ENCODE data around the gene JAK1.

The JAK1 gene

DNA sequence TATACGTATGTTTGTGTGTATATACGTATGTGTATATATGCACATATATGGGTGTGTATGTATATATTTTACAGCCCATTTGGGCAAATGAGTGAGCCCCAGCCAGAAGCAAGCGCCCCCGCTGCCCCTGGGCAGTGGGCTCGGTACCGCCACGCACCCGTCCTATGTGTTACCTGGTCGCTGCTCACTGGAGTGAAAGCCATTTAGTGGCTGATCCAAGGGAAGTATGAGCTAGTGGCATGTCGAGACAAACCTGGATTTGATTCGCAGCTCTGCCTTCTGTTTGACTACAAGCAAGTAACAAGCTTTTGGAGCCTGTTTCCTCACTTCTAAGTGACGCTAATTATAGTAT is 35.8 kb upstream of the JAK1 start:
- Histone ChIP-seq H3K4me1 (ENCODE audit: control insufficient read depth, insufficient read depth, low read length) (0 out of 2 replicates have a peak, but pooled peaks cover under 1% of the 10 kb centered on the region), H3K4me3 (ENCODE audit: low read depth, low read length) (peak overlapping the region; percentile 59), H3K27ac (ENCODE audit: extremely low read depth, low read depth, low read length) (no peak overlapping the region; the same call in 1 of the 2 replicates), H3K9me3 (ENCODE audit: control insufficient read depth, insufficient read depth, low read depth, low read length) (no peaks in the 10 kb centered on the region), H3K36me3 (ENCODE audit: control insufficient read depth in 2 of 2, insufficient read depth in 1 of 2, low read length in 2 of 2) (no peaks in the 10 kb centered on the region)
- POLR2A ChIA-PET, result interaction anchor here (1.2 kb wide), 1 partner anchor 35 kb away, joined by 15 read pairs; the partner anchor contains the start of gene JAK1
- TF ChIP-seq ZNF629 (tag by site-specific recombination; IDR thresholded peaks at IDR 0.05) (no peak), ZFP41 (tag by site-specific recombination; IDR thresholded peaks at IDR 0.05; ENCODE audit: borderline replicate concordance) (no peak), ZFP69B (tag by site-specific recombination; IDR thresholded peaks at IDR 0.05) (no peak), ZNF785 (tag by site-specific recombination; IDR thresholded peaks at IDR 0.05) (no peak), GLIS2 (tag by site-specific recombination; IDR thresholded peaks at IDR 0.05) (no peak), ZNF132 (tag by site-specific recombination; IDR thresholded peaks at IDR 0.05; ENCODE audit: borderline replicate concordance) (no peak), KLF7 (tag by site-specific recombination; IDR thresholded peaks at IDR 0.05; ENCODE audit: borderline replicate concordance) (no peak), SCRT1 (tag by site-specific recombination; IDR thresholded peaks at IDR 0.05; ENCODE audit: borderline replicate concordance) (no peak), ZNF404 (tag by site-specific recombination; IDR thresholded peaks at IDR 0.05) (no peak)
- TF ChIP-seq, protein P1, sequence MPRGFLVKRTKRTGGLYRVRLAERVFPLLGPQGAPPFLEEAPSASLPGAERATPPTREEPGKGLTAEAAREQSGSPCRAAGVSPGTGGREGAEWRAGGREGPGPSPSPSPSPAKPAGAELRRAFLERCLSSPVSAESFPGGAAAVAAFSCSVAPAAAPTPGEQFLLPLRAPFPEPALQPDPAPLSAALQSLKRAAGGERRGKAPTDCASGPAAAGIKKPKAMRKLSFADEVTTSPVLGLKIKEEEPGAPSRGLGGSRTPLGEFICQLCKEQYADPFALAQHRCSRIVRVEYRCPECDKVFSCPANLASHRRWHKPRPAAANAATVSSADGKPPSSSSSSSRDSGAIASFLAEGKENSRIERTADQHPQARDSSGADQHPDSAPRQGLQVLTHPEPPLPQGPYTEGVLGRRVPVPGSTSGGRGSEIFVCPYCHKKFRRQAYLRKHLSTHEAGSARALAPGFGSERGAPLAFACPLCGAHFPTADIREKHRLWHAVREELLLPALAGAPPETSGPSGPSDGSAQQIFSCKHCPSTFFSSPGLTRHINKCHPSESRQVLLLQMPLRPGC (tag by site-specific recombination; IDR thresholded peaks at IDR 0.05), result no peak
- CTCF ChIA-PET, result interaction anchor here (0.7 to 1.0 kb wide), 3 partner anchors 18 to 187 kb away, joined by 3 to 4 read pairs (median 4); no protein-coding TSS in a partner anchor

DNA sequence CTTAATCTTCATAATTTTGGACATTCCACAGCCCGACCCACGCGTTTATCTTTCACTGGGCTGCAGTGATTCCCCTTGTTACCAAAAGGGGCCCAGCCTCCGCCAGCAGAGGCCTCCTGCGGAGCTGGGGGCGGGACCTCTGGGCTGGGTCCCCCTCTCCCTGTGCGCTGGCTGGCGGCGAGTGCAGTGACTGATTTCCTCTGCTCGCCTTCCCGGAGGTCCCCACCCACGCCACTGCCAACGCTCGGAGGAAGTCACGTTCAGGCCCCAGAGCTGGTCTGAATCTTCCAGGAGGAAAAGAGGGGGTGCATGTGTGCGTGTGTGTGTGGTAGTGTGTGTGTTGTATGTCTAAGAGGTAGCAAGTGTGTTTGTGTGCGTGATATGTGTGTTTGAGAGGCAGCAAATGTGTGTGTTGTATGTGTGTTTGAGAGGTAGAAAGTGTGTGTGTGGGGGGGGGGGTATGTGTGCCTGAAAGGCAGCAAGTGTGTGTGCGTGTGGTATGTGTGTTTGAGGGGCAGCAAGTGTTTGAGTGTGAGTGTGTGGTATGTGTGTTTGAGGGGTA is 35.0 kb upstream of the JAK1 start:
- no peak overlapping the region for H3K27ac ChIP-seq (ENCODE audit: extremely low read depth, low read depth, low read length)
- TF ChIP-seq ZBTB17 (tag by site-specific recombination; IDR thresholded peaks at IDR 0.05) (peak; percentile 50), SP2 (tag by site-specific recombination; IDR thresholded peaks at IDR 0.05) (peak; percentile 49), EGR2 (tag by site-specific recombination; IDR thresholded peaks at IDR 0.05; ENCODE audit: low read depth) (peak; percentile 79), ZFHX2 (tag by site-specific recombination; conservative IDR thresholded peaks at IDR 0.05) (peak; percentile 91), SP3 (tag by site-specific recombination; IDR thresholded peaks at IDR 0.05) (no peak), ZNF223 (tag by site-specific recombination; IDR thresholded peaks at IDR 0.05) (0 out of 2 replicates have a peak, but pooled peaks have one; percentile 16), ZNF623 (tag by site-specific recombination; IDR thresholded peaks at IDR 0.05) (no peak), ZNF335 (tag by site-specific recombination; conservative IDR thresholded peaks at IDR 0.05) (peak; percentile 83), ZNF777 (tag by site-specific recombination; IDR thresholded peaks at IDR 0.05; ENCODE audit: borderline replicate concordance) (no peak), ZNF2 (tag by site-specific recombination; IDR thresholded peaks at IDR 0.05) (peak; percentile 62; the same call in 1 of the 2 replicates), GLIS1 (tag by site-specific recombination; IDR thresholded peaks at IDR 0.05) (peak; percentile 83)
- TF ChIP-seq, protein P2, sequence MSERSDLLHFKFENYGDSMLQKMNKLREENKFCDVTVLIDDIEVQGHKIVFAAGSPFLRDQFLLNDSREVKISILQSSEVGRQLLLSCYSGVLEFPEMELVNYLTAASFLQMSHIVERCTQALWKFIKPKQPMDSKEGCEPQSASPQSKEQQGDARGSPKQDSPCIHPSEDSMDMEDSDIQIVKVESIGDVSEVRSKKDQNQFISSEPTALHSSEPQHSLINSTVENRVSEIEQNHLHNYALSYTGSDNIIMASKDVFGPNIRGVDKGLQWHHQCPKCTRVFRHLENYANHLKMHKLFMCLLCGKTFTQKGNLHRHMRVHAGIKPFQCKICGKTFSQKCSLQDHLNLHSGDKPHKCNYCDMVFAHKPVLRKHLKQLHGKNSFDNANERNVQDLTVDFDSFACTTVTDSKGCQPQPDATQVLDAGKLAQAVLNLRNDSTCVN (tag by site-specific recombination; optimal IDR thresholded peaks at IDR 0.05), result peak; percentile 20
- TF ChIP-seq, protein P3, sequence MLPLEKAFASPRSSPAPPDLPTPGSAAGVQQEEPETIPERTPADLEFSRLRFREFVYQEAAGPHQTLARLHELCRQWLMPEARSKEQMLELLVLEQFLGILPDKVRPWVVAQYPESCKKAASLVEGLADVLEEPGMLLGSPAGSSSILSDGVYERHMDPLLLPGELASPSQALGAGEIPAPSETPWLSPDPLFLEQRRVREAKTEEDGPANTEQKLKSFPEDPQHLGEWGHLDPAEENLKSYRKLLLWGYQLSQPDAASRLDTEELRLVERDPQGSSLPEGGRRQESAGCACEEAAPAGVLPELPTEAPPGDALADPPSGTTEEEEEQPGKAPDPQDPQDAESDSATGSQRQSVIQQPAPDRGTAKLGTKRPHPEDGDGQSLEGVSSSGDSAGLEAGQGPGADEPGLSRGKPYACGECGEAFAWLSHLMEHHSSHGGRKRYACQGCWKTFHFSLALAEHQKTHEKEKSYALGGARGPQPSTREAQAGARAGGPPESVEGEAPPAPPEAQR (tag by site-specific recombination; IDR thresholded peaks at IDR 0.05), result peak; percentile 60; the same call in 1 of the 2 replicates
- TF ChIP-seq, protein P4, sequence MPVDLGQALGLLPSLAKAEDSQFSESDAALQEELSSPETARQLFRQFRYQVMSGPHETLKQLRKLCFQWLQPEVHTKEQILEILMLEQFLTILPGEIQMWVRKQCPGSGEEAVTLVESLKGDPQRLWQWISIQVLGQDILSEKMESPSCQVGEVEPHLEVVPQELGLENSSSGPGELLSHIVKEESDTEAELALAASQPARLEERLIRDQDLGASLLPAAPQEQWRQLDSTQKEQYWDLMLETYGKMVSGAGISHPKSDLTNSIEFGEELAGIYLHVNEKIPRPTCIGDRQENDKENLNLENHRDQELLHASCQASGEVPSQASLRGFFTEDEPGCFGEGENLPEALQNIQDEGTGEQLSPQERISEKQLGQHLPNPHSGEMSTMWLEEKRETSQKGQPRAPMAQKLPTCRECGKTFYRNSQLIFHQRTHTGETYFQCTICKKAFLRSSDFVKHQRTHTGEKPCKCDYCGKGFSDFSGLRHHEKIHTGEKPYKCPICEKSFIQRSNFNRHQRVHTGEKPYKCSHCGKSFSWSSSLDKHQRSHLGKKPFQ (tag by site-specific recombination; IDR thresholded peaks at IDR 0.05), result peak; percentile 18; the same call in 1 of the 2 replicates
- TF ChIP-seq, protein P5, sequence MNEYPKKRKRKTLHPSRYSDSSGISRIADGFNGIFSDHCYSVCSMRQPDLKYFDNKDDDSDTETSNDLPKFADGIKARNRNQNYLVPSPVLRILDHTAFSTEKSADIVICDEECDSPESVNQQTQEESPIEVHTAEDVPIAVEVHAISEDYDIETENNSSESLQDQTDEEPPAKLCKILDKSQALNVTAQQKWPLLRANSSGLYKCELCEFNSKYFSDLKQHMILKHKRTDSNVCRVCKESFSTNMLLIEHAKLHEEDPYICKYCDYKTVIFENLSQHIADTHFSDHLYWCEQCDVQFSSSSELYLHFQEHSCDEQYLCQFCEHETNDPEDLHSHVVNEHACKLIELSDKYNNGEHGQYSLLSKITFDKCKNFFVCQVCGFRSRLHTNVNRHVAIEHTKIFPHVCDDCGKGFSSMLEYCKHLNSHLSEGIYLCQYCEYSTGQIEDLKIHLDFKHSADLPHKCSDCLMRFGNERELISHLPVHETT (tag by site-specific recombination; IDR thresholded peaks at IDR 0.05), result no peak
- TF ChIP-seq, protein P6, sequence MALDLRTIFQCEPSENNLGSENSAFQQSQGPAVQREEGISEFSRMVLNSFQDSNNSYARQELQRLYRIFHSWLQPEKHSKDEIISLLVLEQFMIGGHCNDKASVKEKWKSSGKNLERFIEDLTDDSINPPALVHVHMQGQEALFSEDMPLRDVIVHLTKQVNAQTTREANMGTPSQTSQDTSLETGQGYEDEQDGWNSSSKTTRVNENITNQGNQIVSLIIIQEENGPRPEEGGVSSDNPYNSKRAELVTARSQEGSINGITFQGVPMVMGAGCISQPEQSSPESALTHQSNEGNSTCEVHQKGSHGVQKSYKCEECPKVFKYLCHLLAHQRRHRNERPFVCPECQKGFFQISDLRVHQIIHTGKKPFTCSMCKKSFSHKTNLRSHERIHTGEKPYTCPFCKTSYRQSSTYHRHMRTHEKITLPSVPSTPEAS (tag by site-specific recombination; IDR thresholded peaks at IDR 0.05), result no peak; the same call in 1 of the 2 replicates
- POLR2A ChIA-PET, result interaction anchor here (1.3 kb wide), 1 partner anchor 35 kb away, joined by 4 read pairs; the partner anchor contains the start of gene JAK1
- no peaks in the 10 kb centered on the region for H3K36me3 ChIP-seq (ENCODE audit: control insufficient read depth in 2 of 2, insufficient read depth in 1 of 2, low read length in 2 of 2)
- H3K4me1 ChIP-seq (ENCODE audit: control insufficient read depth, insufficient read depth, low read length), result peaks cover 2% of the 10 kb centered on the region; the same call in 1 of the 2 replicates
- no peak overlapping the region for H3K4me3 ChIP-seq (ENCODE audit: low read depth, low read length)
- CTCF ChIA-PET, result interaction anchor here (0.7 kb wide), 1 partner anchor 181 kb away, joined by 3 read pairs; no protein-coding TSS in a partner anchor
- H3K9me3 ChIP-seq (ENCODE audit: control insufficient read depth, insufficient read depth, low read depth, low read length), result no peaks in the 10 kb centered on the region

Measured in HEK293 (cell line).